ENCODE results near the gene TPPP2.

GRCh38 chr14:21026274-21026987, 3.6 kb upstream of the TPPP2 start:
- TF ChIP-seq POLR2AphosphoS5 (IDR thresholded peaks at IDR 0.05; ENCODE audit: low read depth, low read length) (no peak), TAF1 (IDR thresholded peaks at IDR 0.05; ENCODE audit: borderline replicate concordance, insufficient read depth, low read length) (no peak), SIN3A (IDR thresholded peaks at IDR 0.05; ENCODE audit: borderline replicate concordance, insufficient read depth, low read length) (no peak)
- TF ChIP-seq, protein P1, sequence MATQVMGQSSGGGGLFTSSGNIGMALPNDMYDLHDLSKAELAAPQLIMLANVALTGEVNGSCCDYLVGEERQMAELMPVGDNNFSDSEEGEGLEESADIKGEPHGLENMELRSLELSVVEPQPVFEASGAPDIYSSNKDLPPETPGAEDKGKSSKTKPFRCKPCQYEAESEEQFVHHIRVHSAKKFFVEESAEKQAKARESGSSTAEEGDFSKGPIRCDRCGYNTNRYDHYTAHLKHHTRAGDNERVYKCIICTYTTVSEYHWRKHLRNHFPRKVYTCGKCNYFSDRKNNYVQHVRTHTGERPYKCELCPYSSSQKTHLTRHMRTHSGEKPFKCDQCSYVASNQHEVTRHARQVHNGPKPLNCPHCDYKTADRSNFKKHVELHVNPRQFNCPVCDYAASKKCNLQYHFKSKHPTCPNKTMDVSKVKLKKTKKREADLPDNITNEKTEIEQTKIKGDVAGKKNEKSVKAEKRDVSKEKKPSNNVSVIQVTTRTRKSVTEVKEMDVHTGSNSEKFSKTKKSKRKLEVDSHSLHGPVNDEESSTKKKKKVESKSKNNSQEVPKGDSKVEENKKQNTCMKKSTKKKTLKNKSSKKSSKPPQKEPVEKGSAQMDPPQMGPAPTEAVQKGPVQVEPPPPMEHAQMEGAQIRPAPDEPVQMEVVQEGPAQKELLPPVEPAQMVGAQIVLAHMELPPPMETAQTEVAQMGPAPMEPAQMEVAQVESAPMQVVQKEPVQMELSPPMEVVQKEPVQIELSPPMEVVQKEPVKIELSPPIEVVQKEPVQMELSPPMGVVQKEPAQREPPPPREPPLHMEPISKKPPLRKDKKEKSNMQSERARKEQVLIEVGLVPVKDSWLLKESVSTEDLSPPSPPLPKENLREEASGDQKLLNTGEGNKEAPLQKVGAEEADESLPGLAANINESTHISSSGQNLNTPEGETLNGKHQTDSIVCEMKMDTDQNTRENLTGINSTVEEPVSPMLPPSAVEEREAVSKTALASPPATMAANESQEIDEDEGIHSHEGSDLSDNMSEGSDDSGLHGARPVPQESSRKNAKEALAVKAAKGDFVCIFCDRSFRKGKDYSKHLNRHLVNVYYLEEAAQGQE (IDR thresholded peaks at IDR 0.05; ENCODE audit: insufficient read depth in 1 of 2, low read depth in 2 of 2, low read length in 2 of 2): no peak
